Adrenal gland (tissue), 12 donors: Measurements from ENCODE around the gene USP22. TPM values are rescaled to one million over a fixed set of nuclear protein-coding genes. Genes with fewer than 3 reads are reported as not detected.

Source experiments
- DNase-seq, 7 donors: peaks; one replicate each; pipeline ENCODE4 v3.0.0-alpha.2; 2019 to 2020
- H3K27ac ChIP-seq, 5 donors: fragments of 200-600 bp; sonication (generic) in 4 of 5; 1 replicate in 3 of 5; 2 replicates in 2 of 5; pipeline versions ENCODE4 v1.5.1 to v1.8.0; 2016 to 2020; ENCODE audit warnings: mild to moderate bottlenecking in 1 of 5
- H3K27me3 ChIP-seq: fragments of 200-600 bp; 2 replicates; pipeline ENCODE4 v1.8.0; 2021
- H3K36me3 ChIP-seq, 2 donors: fragments of 200-600 bp; replicated peaks in 1 of 2; 1 replicate in 1 of 2; 2 replicates in 1 of 2; pipeline versions ENCODE4 v1.5.1 to v1.8.0; 2018 to 2022
- H3K4me1 ChIP-seq, 2 donors: fragments of 200-600 bp; replicated peaks in 1 of 2; 1 replicate in 1 of 2; 2 replicates in 1 of 2; pipeline versions ENCODE4 v1.5.1 to v1.8.0; 2018 to 2021
- H3K4me3 ChIP-seq, 4 donors: fragments of 200-600 bp; sonication (generic) in 3 of 4; one replicate each; pipeline ENCODE4 v1.5.1; 2016 to 2018
- H3K9me3 ChIP-seq, 3 donors: fragments of 200-600 bp; sonication (generic) in 1 of 3; replicated peaks in 1 of 3; 1 replicate in 2 of 3; 2 replicates in 1 of 3; pipeline versions ENCODE4 v1.5.1 to v1.8.0; 2016 to 2021
- CTCF ChIP-seq, 6 experiments: fragments of 450-650 bp in 4 of 6; fragments of 200-600 bp in 2 of 6; sonication (generic) in 1 of 6; IDR thresholded peaks; 1 replicate in 5 of 6; 2 replicates in 1 of 6; pipeline versions ENCODE4 v1.5.1 to v1.8.0; 2016 to 2021; ENCODE audit warnings: antibody characterized with exemption in 6 of 6, mild to moderate bottlenecking in 2 of 6, moderate library complexity in 1 of 6
- POLR2A ChIP-seq, 2 donors: fragments of 450-650 bp; IDR thresholded peaks; one replicate each; pipeline ENCODE4 v1.6.1; 2017; ENCODE audit warnings: antibody characterized with exemption in 2 of 2, mild to moderate bottlenecking in 2 of 2, moderate library complexity in 1 of 2
- WGBS, 4 donors: extraction: QIAGEN DNeasy Blood & Tissue Kit in 2 of 4; methylation state at CpG; one replicate each; pipeline versions ENCODE4 v1.1.5 to v1.1.7; 2013 to 2017; 5-methylcytosine and 5-hydroxymethylcytosine counted together
- intact Hi-C, 2 donors: fragments of 100-400 bp; cut with DNase I; formaldehyde crosslinking; loops; one replicate each; pipeline versions ENCODE4 v1.14.1 to v1.15.0; 2022 to 2023
- polyA plus RNA-seq, 3 donors: library from polyadenylated mRNA; stranded (reverse); fragments of 200-250 nt in 2 of 3; fragments of 350-450 nt in 1 of 3; fragmentation: Illumina TruSeq in 1 of 3; extraction: RNeasy Lipid Tissue Mini Kit (QIAGEN cat#74804) in 1 of 3; gene quantifications; one replicate each; pipeline ENCODE4 v1.2.3, GENCODE V29; 2013 to 2014
- total RNA-seq, 9 donors: library from RNA; depleted of rRNA in 4 of 9; stranded (reverse); fragments of >200 nt in 4 of 9; fragments of 120-200 nt in 1 of 9; fragmentation: NEBNext Ultra II Directional in 1 of 9; extraction: Animal tissue kit (Norgen Biotek cat#: 25700) in 1 of 9; gene quantifications; one replicate each; pipeline versions ENCODE4 v1.1.0 to v1.2.4, GENCODE V29; 2013 to 2023
- donor health status: healthy with polysubstance abuse.
- donor health status: Bipolar disorder and iron deficiency.
- donor health status: DM: yes; HTN: yes; CAD: no.
- donor health status: DM: no; HTN: no; CAD: no.
- donor health status: DM: no; HTN: no; CAD: no.
- donor health status: DM: yes; HTN: yes; CAD: no.

USP22 gene
- total and polyA plus RNA-seq, 12 donors = 43.0 to 250 (median 223) TPM

- Histone ChIP-seq H3K27me3 (no peaks in the 10 kb centered on the region), H3K4me1 (peaks cover 13 to 45% of the 10 kb centered on the region in 2 donors), H3K27ac (peak overlapping the region in 2 of 5 donors; percentile 25 to 44), H3K9me3 (no peaks in the 10 kb centered on the region), H3K36me3 (peaks cover 0 to 68% of the 10 kb centered on the region in 2 donors), H3K4me3 (no peak overlapping the region)
- TF ChIP-seq POLR2A (IDR thresholded peaks at IDR 0.05) = no peak
- TF ChIP-seq CTCF (IDR thresholded peaks at IDR 0.05) = no peak
- peak in 2 of 7 donors; percentile 25 to 80 for DNase-seq
- intact Hi-C loops = no loop called here
- 74 to 82% (median 77%) methylated on average over 12 of the region's 12 CpGs for WGBS, 4 donors
Measured at GRCh38 chr17:21001813-21002221, 41.0 kb downstream of the USP22 start.

GRCh38 chr17:21001111-21001812, 41.5 kb downstream of the USP22 start:
- WGBS, 4 donors = 64 to 70% (median 69%) methylated on average over 7 of the region's 7 CpGs
- intact Hi-C loops = no loop called here
- H3K36me3 ChIP-seq = peaks cover 0 to 63% of the 10 kb centered on the region in 2 donors

GRCh38 chr17:20999841-21000532, 42.8 kb downstream of the USP22 start:
- peak in 2 of 7 donors; percentile 29 to 52 for DNase-seq
- Histone ChIP-seq H3K4me3 (no peak overlapping the region), H3K27ac (peak overlapping the region in 4 of 5 donors; percentile 26 to 86 (median 63)), H3K9me3 (no peaks in the 10 kb centered on the region), H3K27me3 (no peaks in the 10 kb centered on the region), H3K4me1 (peaks cover 13 to 34% of the 10 kb centered on the region in 2 donors), H3K36me3 (peaks cover 0 to 51% of the 10 kb centered on the region in 2 donors)
- TF ChIP-seq POLR2A (IDR thresholded peaks at IDR 0.05) (no peak), CTCF (IDR thresholded peaks at IDR 0.05) (no peak)
- intact Hi-C loops = loop anchor here in 1 of 2 donors (5.0 kb wide), 1 partner anchor 93 kb away; no protein-coding TSS in a partner anchor
- WGBS, 4 donors = 78 to 85% (median 78%) methylated on average over 13 of the region's 13 CpGs

More at GRCh38 chr17:21001111-21001812, 41.5 kb downstream of the USP22 start:
- peaks cover 13 to 45% of the 10 kb centered on the region in 2 donors for H3K4me1 ChIP-seq
- no peaks in the 10 kb centered on the region for H3K27me3 ChIP-seq
- peak overlapping the region in 1 of 5 donors; percentile 44 for H3K27ac ChIP-seq
- TF ChIP-seq CTCF (IDR thresholded peaks at IDR 0.05) (no peak), POLR2A (IDR thresholded peaks at IDR 0.05) (no peak)
- H3K4me3 ChIP-seq = no peak overlapping the region
- peak in 1 of 7 donors; percentile 24 for DNase-seq
- no peaks in the 10 kb centered on the region for H3K9me3 ChIP-seq

GRCh38 chr17:20999044-20999573, 43.7 kb downstream of the USP22 start:
- H3K36me3 ChIP-seq = peaks cover 0 to 42% of the 10 kb centered on the region in 2 donors
- H3K27me3 ChIP-seq = no peaks in the 10 kb centered on the region
- H3K9me3 ChIP-seq = no peaks in the 10 kb centered on the region
- intact Hi-C loops = loop anchor here in 1 of 2 donors (5.0 kb wide), 1 partner anchor 92 kb away; no protein-coding TSS in a partner anchor
- TF ChIP-seq CTCF (IDR thresholded peaks at IDR 0.05) (no peak), POLR2A (IDR thresholded peaks at IDR 0.05) (no peak)
- DNase-seq = peak; percentile 60 to 91 (median 87)
- WGBS, 4 donors = 32 to 38% (median 35%) methylated on average over 9 to 16 of the region's 16 CpGs
- peaks cover 13 to 25% of the 10 kb centered on the region in 2 donors for H3K4me1 ChIP-seq
- peak overlapping the region in 4 of 5 donors; percentile 36 to 86 (median 63) for H3K27ac ChIP-seq
- H3K4me3 ChIP-seq = peak overlapping the region in 1 of 4 donors; percentile 15
